Astrocyte of the cerebellum (primary cell): ENCODE data around the gene ECE1.
A peak's percentile ranks its signal among the peaks of the same experiment; 100 is the strongest.
"Not testable (repeated sequence)": the region's sequence is repeated elsewhere in the genome, so short reads cannot be mapped to it uniquely, and the experiment has no call there.

Experiments used
- DNase-seq: peaks from one replicate; pipeline ENCODE4 v3.0.0-alpha.2; 2011; ENCODE audit warnings: low read depth
- H3K4me3 ChIP-seq: 2 replicates; pipeline ENCODE4 v1.5.1; 2011; ENCODE audit warnings: mild to moderate bottlenecking, low read depth, low read length, moderate library complexity
- CTCF ChIP-seq: IDR thresholded peaks from 2 replicates; pipeline ENCODE4 v1.5.1; 2012; ENCODE audit warnings: low read length, low read depth, moderate library complexity, mild to moderate bottlenecking; ENCODE audit errors: missing control alignments
- in situ Hi-C: cut with HindIII; loops from 2 replicates; pipeline ENCODE4 v1.10.0; 2017; ENCODE audit warnings: low sequenced_read_pairs

The ECE1 gene

GRCh38 chr1:21291964-21292363 is 1.7 kb upstream of the ECE1 start:
- no peak for TF ChIP-seq CTCF
- DNase-seq, result no peak
- in situ Hi-C loops, result no loop called here
- H3K4me3 ChIP-seq, result no peak overlapping the region

GRCh38 chr1:21291184-21291583 is 921 bp upstream of the ECE1 start:
- TF ChIP-seq CTCF, result no peak
- no peak overlapping the region for H3K4me3 ChIP-seq
- in situ Hi-C loops, result no loop called here
- DNase-seq, result no peak

- peak overlapping the region; percentile 55 for H3K4me3 ChIP-seq
- in situ Hi-C loops, result no loop called here
- no peak for TF ChIP-seq CTCF
- DNase-seq, result no peak
These were observed 282 bp upstream of the ECE1 start for GRCh38 chr1:21290546-21290944.

- in situ Hi-C loops, result no loop called here
- no peak for TF ChIP-seq CTCF
- no peak for DNase-seq
- peak overlapping the region; percentile 55 for H3K4me3 ChIP-seq
These were observed 1.1 kb downstream of the ECE1 start for GRCh38 chr1:21289127-21289526.

GRCh38 chr1:21287905-21288514 is 2.3 kb downstream of the ECE1 start:
- TF ChIP-seq CTCF, result no peak
- in situ Hi-C loops, result no loop called here
- DNase-seq, result no peak
- no peak overlapping the region for H3K4me3 ChIP-seq

GRCh38 chr1:21285386-21285785 is 4.9 kb downstream of the ECE1 start:
- in situ Hi-C loops, H3K4me3 ChIP-seq, DNase-seq: not testable (repeated sequence)

- no peak overlapping the region for H3K4me3 ChIP-seq
- no peak for TF ChIP-seq CTCF
- DNase-seq, result no peak
- in situ Hi-C loops, result no loop called here
These were observed 5.2 kb downstream of the ECE1 start for GRCh38 chr1:21285055-21285372.
